22Rv1 (cell line): ENCODE results near the gene ZNF385B.

ENCODE experiments used
- ZFX ChIP-seq: fragments of 450-650 bp; IDR thresholded peaks from 2 replicates; pipeline ENCODE4 v1.6.1; 2017; ENCODE audit warnings: antibody characterized with exemption, borderline replicate concordance
- TF ChIP-seq, protein P1 (sequence below): fragments of 450-650 bp; IDR thresholded peaks from 2 replicates; pipeline ENCODE4 v1.5.1; 2017; ENCODE audit warnings: mild to moderate bottlenecking

DNA sequence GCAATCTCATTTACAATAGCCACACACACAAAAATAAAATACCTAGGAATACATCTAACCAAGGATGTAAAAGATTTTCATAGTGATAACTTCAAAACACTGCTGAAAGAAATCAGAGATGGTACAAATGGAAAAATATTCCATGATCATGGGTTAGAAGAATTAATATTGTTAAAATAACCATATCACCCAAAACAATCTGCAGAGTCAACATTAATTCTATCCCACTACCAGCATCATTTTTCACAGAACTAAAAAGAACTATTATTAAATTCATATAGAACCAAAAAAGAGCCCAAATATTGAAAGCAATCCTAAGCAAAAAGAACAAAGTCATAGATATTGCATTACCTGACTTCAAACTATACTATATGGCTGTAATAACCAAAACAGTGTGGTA is 50.4 kb downstream of the ZNF385B start:
- TF ChIP-seq, protein P1, sequence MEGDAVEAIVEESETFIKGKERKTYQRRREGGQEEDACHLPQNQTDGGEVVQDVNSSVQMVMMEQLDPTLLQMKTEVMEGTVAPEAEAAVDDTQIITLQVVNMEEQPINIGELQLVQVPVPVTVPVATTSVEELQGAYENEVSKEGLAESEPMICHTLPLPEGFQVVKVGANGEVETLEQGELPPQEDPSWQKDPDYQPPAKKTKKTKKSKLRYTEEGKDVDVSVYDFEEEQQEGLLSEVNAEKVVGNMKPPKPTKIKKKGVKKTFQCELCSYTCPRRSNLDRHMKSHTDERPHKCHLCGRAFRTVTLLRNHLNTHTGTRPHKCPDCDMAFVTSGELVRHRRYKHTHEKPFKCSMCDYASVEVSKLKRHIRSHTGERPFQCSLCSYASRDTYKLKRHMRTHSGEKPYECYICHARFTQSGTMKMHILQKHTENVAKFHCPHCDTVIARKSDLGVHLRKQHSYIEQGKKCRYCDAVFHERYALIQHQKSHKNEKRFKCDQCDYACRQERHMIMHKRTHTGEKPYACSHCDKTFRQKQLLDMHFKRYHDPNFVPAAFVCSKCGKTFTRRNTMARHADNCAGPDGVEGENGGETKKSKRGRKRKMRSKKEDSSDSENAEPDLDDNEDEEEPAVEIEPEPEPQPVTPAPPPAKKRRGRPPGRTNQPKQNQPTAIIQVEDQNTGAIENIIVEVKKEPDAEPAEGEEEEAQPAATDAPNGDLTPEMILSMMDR: no peak
- TF ChIP-seq ZFX: no peak
